Prostate gland (tissue), 2 donors: ENCODE results near the gene ALDH1L1.

Experiments used
- POLR2A ChIP-seq: fragments of 450-650 bp; IDR thresholded peaks from one replicate; pipeline ENCODE4 v1.6.1; 2016; ENCODE audit warnings: antibody characterized with exemption, mild to moderate bottlenecking
- POLR2AphosphoS5 ChIP-seq: sonication (generic); formaldehyde crosslinking; IDR thresholded peaks from one replicate; pipeline ENCODE4 v1.6.1; 2017; ENCODE audit warnings: antibody characterized with exemption
- TF ChIP-seq, protein P1 (sequence below), 4 experiments: fragments of 200-600 bp in 2 of 4; fragments of 450-650 bp in 2 of 4; sonication (generic) in 2 of 4; IDR thresholded peaks; 1 replicate in 3 of 4; 2 replicates in 1 of 4; pipeline ENCODE4 v1.5.1; 2016 to 2019; ENCODE audit warnings: antibody characterized with exemption in 4 of 4, mild to moderate bottlenecking in 2 of 4, moderate library complexity in 2 of 4

DNA sequence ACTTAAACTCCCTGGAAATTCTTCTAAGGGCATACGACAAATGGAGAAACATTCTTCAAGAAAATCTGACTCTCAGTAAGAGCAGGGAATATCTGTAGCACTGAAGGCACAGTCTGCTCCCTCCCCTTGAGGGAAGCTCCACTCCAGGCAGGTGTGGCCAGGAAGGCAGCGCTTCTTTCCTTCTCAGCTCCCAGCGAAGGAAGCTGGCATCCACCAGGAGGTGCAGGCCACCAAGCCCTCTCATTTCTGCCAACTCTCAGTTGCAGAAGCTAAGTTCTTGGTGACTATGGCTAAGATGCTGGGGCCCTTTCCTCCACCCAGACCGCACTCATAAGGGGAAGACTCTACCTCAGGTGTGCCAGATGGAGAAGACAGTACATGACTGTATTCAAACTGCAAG lies 58.8 kb downstream of the ALDH1L1 start:
- TF ChIP-seq, protein P1, sequence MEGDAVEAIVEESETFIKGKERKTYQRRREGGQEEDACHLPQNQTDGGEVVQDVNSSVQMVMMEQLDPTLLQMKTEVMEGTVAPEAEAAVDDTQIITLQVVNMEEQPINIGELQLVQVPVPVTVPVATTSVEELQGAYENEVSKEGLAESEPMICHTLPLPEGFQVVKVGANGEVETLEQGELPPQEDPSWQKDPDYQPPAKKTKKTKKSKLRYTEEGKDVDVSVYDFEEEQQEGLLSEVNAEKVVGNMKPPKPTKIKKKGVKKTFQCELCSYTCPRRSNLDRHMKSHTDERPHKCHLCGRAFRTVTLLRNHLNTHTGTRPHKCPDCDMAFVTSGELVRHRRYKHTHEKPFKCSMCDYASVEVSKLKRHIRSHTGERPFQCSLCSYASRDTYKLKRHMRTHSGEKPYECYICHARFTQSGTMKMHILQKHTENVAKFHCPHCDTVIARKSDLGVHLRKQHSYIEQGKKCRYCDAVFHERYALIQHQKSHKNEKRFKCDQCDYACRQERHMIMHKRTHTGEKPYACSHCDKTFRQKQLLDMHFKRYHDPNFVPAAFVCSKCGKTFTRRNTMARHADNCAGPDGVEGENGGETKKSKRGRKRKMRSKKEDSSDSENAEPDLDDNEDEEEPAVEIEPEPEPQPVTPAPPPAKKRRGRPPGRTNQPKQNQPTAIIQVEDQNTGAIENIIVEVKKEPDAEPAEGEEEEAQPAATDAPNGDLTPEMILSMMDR (IDR thresholded peaks at IDR 0.05): no peak
- TF ChIP-seq POLR2A: no peak
- TF ChIP-seq POLR2AphosphoS5: no peak
